ENCODE results near the gene ANGPTL3. TPM values are rescaled to one million over a fixed set of nuclear protein-coding genes. Genes with fewer than 3 reads are reported as not detected.

The ANGPTL3 gene
- total RNA-seq, 1 donor from 2014 or later = not detected

- no peaks in the 10 kb centered on the region for H3K79me2 ChIP-seq (ENCODE audit: low read depth)
- H3K4me2 ChIP-seq = no peak overlapping the region
- H3K36me3 Mint-ChIP-seq = peaks cover 22% of the 10 kb centered on the region
- H3K36me3 ChIP-seq = peaks cover 7% of the 10 kb centered on the region
- no peaks in the 10 kb centered on the region for H3K9me3 Mint-ChIP-seq
- no peaks in the 10 kb centered on the region for H3K27me3 Mint-ChIP-seq (ENCODE audit: insufficient read depth, low read depth)
- H3K27ac ChIP-seq = no peak overlapping the region
- H4K20me1 ChIP-seq (ENCODE audit: low read depth) = peaks cover 5% of the 10 kb centered on the region
- no peaks in the 10 kb centered on the region for H3K27me3 ChIP-seq
- no peaks in the 10 kb centered on the region for H3K9me3 ChIP-seq (ENCODE audit: low read depth)
- no peaks in the 10 kb centered on the region for H3K4me1 Mint-ChIP-seq
- H3F3A ChIP-seq (ENCODE audit: low read depth) = peaks cover 4% of the 10 kb centered on the region
- H3K4me3 Mint-ChIP-seq = no peak overlapping the region
- H3K4me1 ChIP-seq = no peaks in the 10 kb centered on the region
- H3K9ac ChIP-seq = no peak overlapping the region
- H2AFZ ChIP-seq (replicated peaks) = no peak overlapping the region
- DNase-seq (ENCODE audit: low spot score) = no peak
- H3K4me3 ChIP-seq = no peak overlapping the region
- H3K27ac Mint-ChIP-seq = no peak overlapping the region
- TF ChIP-seq CTCF (IDR thresholded peaks at IDR 0.05) (no peak), EZH2 (IDR thresholded peaks at IDR 0.05) (no peak), EZH2phosphoT487 (IDR thresholded peaks at IDR 0.05) (no peak)
Measured at GRCh38 chr1:62588000-62588399, 9.3 kb upstream of the ANGPTL3 start.

- DNase-seq (ENCODE audit: low spot score) = no peak
- no peak overlapping the region for H3K9ac ChIP-seq
- H3K27me3 ChIP-seq = no peaks in the 10 kb centered on the region
- H3K36me3 Mint-ChIP-seq = peaks cover 20% of the 10 kb centered on the region
- H3K27ac ChIP-seq = no peak overlapping the region
- H4K20me1 ChIP-seq (ENCODE audit: low read depth) = peaks cover 5% of the 10 kb centered on the region
- H2AFZ ChIP-seq (replicated peaks) = no peak overlapping the region
- H3K9me3 Mint-ChIP-seq = no peaks in the 10 kb centered on the region
- H3K4me3 Mint-ChIP-seq = no peak overlapping the region
- H3K79me2 ChIP-seq (ENCODE audit: low read depth) = no peaks in the 10 kb centered on the region
- no peaks in the 10 kb centered on the region for H3K9me3 ChIP-seq (ENCODE audit: low read depth)
- no peak overlapping the region for H3K4me3 ChIP-seq
- H3K4me1 ChIP-seq = no peaks in the 10 kb centered on the region
- no peak overlapping the region for H3K4me2 ChIP-seq
- H3F3A ChIP-seq (ENCODE audit: low read depth) = peaks cover 4% of the 10 kb centered on the region
- H3K4me1 Mint-ChIP-seq = no peaks in the 10 kb centered on the region
- H3K27ac Mint-ChIP-seq = no peak overlapping the region
- peaks cover 3% of the 10 kb centered on the region for H3K36me3 ChIP-seq
- TF ChIP-seq EZH2 (IDR thresholded peaks at IDR 0.05) (no peak), CTCF (IDR thresholded peaks at IDR 0.05) (no peak), EZH2phosphoT487 (IDR thresholded peaks at IDR 0.05) (no peak)
- H3K27me3 Mint-ChIP-seq (ENCODE audit: insufficient read depth, low read depth) = no peaks in the 10 kb centered on the region
Measured at GRCh38 chr1:62589321-62589720, 8.0 kb upstream of the ANGPTL3 start.

GRCh38 chr1:62590255-62590969 lies 6.9 kb upstream of the ANGPTL3 start:
- H4K20me1 ChIP-seq (ENCODE audit: low read depth) = peaks cover 5% of the 10 kb centered on the region
- H3K4me3 ChIP-seq = no peak overlapping the region
- H3K27ac Mint-ChIP-seq = no peak overlapping the region
- H3K9me3 ChIP-seq (ENCODE audit: low read depth) = no peaks in the 10 kb centered on the region
- H3F3A ChIP-seq (ENCODE audit: low read depth) = peaks cover 4% of the 10 kb centered on the region
- no peaks in the 10 kb centered on the region for H3K9me3 Mint-ChIP-seq
- H3K27me3 Mint-ChIP-seq (ENCODE audit: insufficient read depth, low read depth) = no peaks in the 10 kb centered on the region
- DNase-seq (ENCODE audit: low spot score) = no peak
- H3K4me1 Mint-ChIP-seq = no peaks in the 10 kb centered on the region
- H3K4me1 ChIP-seq = no peaks in the 10 kb centered on the region
- H3K36me3 ChIP-seq = no peaks in the 10 kb centered on the region
- TF ChIP-seq CTCF (IDR thresholded peaks at IDR 0.05) (no peak), EZH2 (IDR thresholded peaks at IDR 0.05) (no peak), EZH2phosphoT487 (IDR thresholded peaks at IDR 0.05) (no peak)
- H3K9ac ChIP-seq = no peak overlapping the region
- H3K27ac ChIP-seq = no peak overlapping the region
- H3K79me2 ChIP-seq (ENCODE audit: low read depth) = no peaks in the 10 kb centered on the region
- H2AFZ ChIP-seq (replicated peaks) = no peak overlapping the region
- no peak overlapping the region for H3K4me2 ChIP-seq
- H3K27me3 ChIP-seq = no peaks in the 10 kb centered on the region
- peaks cover 12% of the 10 kb centered on the region for H3K36me3 Mint-ChIP-seq
- no peak overlapping the region for H3K4me3 Mint-ChIP-seq

All from neural progenitor cell (in vitro differentiated cells).